Measurements from ENCODE around the gene ROCK2. TPM values are rescaled to one million over a fixed set of nuclear protein-coding genes. Genes with fewer than 3 reads are reported as not detected.

Gene ROCK2
- total and polyA plus RNA-seq, 9 of the 15 experiments (the other 6 are each of a cell fraction or from before 2014, with no cell fraction given), result 4.9 to 30.6 (median 14.3) TPM

- intact Hi-C loops (cut with micrococcal nuclease), result loop anchor here (10.0 kb wide), 1 partner anchor 104 kb away; a partner anchor contains a TSS
- no peak for DNase-seq (ENCODE audit: extremely low read depth in 1 of 4, low spot score in 3 of 4)
- CTCF ChIA-PET (ENCODE audit: low intra/inter-chr PET ratio), result no interaction called here
- TF ChIP-seq PCBP1 (IDR thresholded peaks at IDR 0.05; ENCODE audit: low read depth, low read length, poor library complexity, severe bottlenecking), result no peak
- no peak for TF ChIP-seq CHD7 (IDR thresholded peaks at IDR 0.05; ENCODE audit: low read depth, low read length)
- no peak for TF ChIP-seq TSHZ1 (CRISPR knock-in tag; IDR thresholded peaks at IDR 0.05)
- TF ChIP-seq FOXJ2 (tag; IDR thresholded peaks at IDR 0.05), result no peak
- TF ChIP-seq ATF7 (IDR thresholded peaks at IDR 0.05), result no peak
- TF ChIP-seq GTF2F1 (IDR thresholded peaks at IDR 0.05; ENCODE audit: low read depth, low read length), result no peak
- TF ChIP-seq ILF3 (IDR thresholded peaks at IDR 0.05; ENCODE audit: borderline replicate concordance), result no peak
- TF ChIP-seq SREBF2 (CRISPR knock-in tag; IDR thresholded peaks at IDR 0.05), result no peak
Measured at GRCh38 chr2:11239147-11239546, 105.3 kb downstream of the ROCK2 start.

More at GRCh38 chr2:11239147-11239546, 105.3 kb downstream of the ROCK2 start:
- H3K27me3 ChIP-seq (ENCODE audit: control insufficient read depth in 2 of 2, insufficient read depth in 2 of 2, low read length in 2 of 2), result no peaks in the 10 kb centered on the region
- H3K36me3 ChIP-seq (ENCODE audit: control insufficient read depth, insufficient read depth, low read length), result peaks cover 8% of the 10 kb centered on the region; the same call in 1 of the 3 replicates
- no peak overlapping the region for H3K4me3 ChIP-seq
- no peak overlapping the region for H2AFZ ChIP-seq (ENCODE audit: low read depth, low read length)
- H3K27ac ChIP-seq (ENCODE audit: extremely low read depth, low read depth, low read length), result no peak overlapping the region
- no peaks in the 10 kb centered on the region for H3K9me1 ChIP-seq (ENCODE audit: control insufficient read depth, insufficient read depth, low read length)
- WGBS (ENCODE audit: insufficient coverage, low coverage, missing lambda C conversion rate), result 82% methylated on average over 2 of the region's 2 CpGs
- no peak for ATAC-seq
- POLR2A ChIA-PET, result interaction anchor here (1.4 kb wide), 1 partner anchor 15 kb away, joined by 3 read pairs; no protein-coding TSS in a partner anchor
- no peaks in the 10 kb centered on the region; the same call in 1 of the 2 replicates for H4K20me1 ChIP-seq (replicated peaks; ENCODE audit: control insufficient read depth, insufficient read depth, low read length)
- peaks cover 8% of the 10 kb centered on the region for H3K79me2 ChIP-seq (ENCODE audit: control insufficient read depth, insufficient read depth, low read length)
- peaks cover 0 to 6% of the 10 kb centered on the region in 2 experiments; a peak in 2 of 5 replicates for H3K4me1 ChIP-seq (replicated peaks in 1 of 2; ENCODE audit: control insufficient read depth in 2 of 2, insufficient read depth in 2 of 2, low read length in 2 of 2)
- no peak overlapping the region for H3K9ac ChIP-seq (ENCODE audit: insufficient read depth in 1 of 2, low read depth in 2 of 2, low read length in 2 of 2)
- BruUV-seq (replicated peaks), result no TSS peak
- H3K4me2 ChIP-seq (ENCODE audit: insufficient read depth, low read length), result no peak overlapping the region
- FAIRE-seq, result no peak
- H3K9me3 ChIP-seq (replicated peaks; ENCODE audit: control insufficient read depth, insufficient read depth, low read depth, low read length), result no peaks in the 10 kb centered on the region
- in situ Hi-C loops (cut with MboI), result loop anchor here (25.0 kb wide), 1 partner anchor 173 kb away; no protein-coding TSS in a partner anchor
